GM10266 (cell line): Measurements from ENCODE around the gene ARSJ.

ENCODE experiments used
- DNase-seq: peaks from one replicate; pipeline ENCODE4 v3.0.0; 2012; ENCODE audit errors: extremely low spot score
- CTCF ChIP-seq: IDR thresholded peaks from 2 replicates; pipeline ENCODE4 v1.5.1; 2012; ENCODE audit warnings: mild to moderate bottlenecking, low read depth; ENCODE audit not compliant: control insufficient read depth, insufficient read depth; ENCODE audit errors: missing control alignments

The ARSJ gene

GRCh38 chr4:113878668-113879067 lies 100.8 kb downstream of the ARSJ start:
- no peak for TF ChIP-seq CTCF
- no peak for DNase-seq

GRCh38 chr4:113874480-113874879 lies 105.0 kb downstream of the ARSJ start:
- DNase-seq = no peak
- TF ChIP-seq CTCF = no peak

- no peak for DNase-seq
- no peak for TF ChIP-seq CTCF
Measured at GRCh38 chr4:113873508-113873907, 105.9 kb downstream of the ARSJ start.

- DNase-seq = no peak
- TF ChIP-seq CTCF = no peak
Measured at GRCh38 chr4:113872426-113873260, 106.8 kb downstream of the ARSJ start.

- no peak for DNase-seq
- TF ChIP-seq CTCF = no peak
Measured at GRCh38 chr4:113871080-113871479, 108.4 kb downstream of the ARSJ start.

GRCh38 chr4:113869743-113870375 lies 109.6 kb downstream of the ARSJ start:
- TF ChIP-seq CTCF = no peak
- peak; percentile 23 for DNase-seq

- TF ChIP-seq CTCF = no peak
- no peak for DNase-seq
Measured at GRCh38 chr4:113866611-113867010, 112.8 kb downstream of the ARSJ start.
